Left forelimb (tissue), 1 donor: ENCODE measurements around the gene HS1BP3.
A peak's percentile ranks its signal among the peaks of the same experiment; 100 is the strongest.

ENCODE experiments used
- DNase-seq: peaks from one replicate; pipeline ENCODE4 v3.0.0-alpha.2; 2018; ENCODE audit warnings: low spot score

The HS1BP3 gene

DNA sequence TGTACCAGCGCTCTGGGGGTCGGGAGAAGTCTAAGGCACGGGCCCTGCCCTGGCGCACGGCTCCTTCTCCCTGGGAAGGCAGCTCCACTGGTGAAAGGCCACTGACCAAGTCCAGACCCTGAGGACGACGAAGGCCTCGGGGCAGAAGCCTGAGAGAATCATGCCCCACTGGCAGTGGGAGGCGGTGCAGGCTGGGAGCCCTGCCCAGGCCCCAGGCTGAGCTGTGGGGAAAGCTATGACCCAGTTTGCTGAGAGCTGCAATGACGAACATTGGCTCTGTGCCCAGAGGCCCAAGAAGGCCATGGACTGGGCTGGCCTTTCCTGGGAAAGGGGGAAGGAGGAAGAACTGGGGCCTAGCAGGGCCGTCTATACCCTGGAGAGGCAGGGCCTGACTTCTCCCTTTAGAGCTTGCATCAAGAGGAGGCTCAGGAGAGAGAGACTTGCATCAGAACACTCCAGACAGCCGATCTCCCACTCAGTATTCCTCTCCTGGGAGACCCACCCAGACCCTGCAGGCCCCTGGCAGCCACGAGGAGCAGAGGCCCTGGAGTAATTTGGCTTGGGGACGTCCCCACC is 32.9 kb downstream of the HS1BP3 start:
- peak; percentile 84 for DNase-seq

DNA sequence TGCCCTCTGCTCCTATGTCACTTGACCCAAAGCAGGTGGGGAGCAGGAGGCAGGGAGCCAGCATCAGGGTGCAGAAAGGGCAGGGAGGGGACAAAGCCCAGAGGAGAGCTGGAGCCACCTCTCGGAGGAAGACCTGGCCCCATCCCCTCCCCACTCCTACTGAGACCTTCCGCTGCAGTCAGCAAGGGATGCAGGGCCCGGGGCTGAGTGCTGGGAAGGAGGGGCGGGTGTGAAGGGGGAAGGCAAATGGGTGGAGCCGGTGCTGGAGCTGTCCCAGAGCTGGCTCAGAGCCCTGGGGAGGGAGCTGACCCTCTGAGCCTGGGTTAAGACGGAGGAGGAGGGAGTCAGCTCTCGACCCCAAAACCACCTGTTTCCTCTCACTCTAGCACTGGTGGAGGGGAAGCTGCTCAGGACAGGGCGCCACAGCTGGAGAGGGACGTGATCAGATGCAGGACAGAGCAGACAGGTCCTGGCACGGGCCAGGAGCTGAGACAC is 33.8 kb downstream of the HS1BP3 start:
- DNase-seq: no peak

DNA sequence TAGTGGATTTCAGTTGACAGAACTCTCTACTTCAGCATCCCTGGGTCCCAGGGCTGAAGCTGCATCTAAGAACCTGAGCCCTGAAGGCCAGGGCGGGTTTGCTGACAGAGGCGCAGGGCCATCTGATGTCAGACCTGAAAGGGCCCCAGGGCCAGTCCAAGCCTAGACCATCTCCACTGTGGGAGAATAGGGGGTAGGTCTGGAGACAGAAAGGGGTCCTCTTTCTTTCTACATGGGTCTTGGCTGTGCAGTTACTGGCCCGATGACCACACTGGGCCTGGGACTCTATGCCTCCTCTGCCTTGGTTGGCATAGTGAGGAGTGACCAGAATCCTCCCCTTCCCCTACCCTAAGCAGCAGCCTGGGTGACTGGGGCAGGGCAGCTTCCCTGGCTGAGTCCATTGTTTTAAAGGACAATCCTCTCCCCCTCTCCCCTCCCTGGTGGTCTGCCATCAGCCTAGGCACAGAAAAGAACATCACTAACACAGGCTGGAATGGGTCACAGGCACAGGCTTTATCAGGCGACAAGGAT is 34.5 kb downstream of the HS1BP3 start:
- DNase-seq: no peak

DNA sequence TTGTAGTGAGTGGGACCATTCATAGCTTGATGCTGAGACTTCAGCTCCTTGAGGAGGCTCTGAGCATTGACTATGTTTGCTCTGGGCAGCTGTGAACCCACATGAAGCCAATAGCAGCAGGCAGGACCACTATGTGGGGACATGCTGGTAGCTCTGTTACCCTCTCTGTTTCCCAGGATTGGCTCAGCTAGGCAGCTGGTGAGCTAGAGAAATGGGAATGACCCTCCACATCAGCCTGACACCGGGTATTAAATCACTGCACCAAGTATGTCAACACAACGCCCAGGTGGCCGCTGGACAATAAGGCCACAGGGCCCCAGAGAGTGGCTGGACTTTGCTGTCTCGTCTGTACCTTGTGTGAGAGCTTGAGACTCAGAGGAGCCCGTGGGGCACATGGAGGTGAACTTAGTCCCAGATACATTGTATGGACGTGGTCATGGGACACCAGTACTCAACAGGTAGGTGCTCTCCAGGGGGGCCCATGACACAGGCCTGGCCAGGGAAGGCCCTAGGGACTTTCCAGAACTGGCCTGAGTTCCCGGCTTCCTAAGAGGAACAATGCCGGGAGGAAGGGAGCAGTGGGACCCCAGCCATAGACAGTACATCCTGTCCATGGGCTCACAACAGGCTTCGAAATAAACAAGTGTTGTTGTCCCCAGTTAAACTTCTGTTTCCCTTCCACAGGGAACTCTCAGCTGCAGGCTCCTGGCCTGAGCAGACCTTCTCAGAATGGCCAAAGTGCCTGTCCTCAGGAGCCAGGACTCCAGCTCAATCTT is 35.2 kb downstream of the HS1BP3 start:
- DNase-seq: no peak

DNA sequence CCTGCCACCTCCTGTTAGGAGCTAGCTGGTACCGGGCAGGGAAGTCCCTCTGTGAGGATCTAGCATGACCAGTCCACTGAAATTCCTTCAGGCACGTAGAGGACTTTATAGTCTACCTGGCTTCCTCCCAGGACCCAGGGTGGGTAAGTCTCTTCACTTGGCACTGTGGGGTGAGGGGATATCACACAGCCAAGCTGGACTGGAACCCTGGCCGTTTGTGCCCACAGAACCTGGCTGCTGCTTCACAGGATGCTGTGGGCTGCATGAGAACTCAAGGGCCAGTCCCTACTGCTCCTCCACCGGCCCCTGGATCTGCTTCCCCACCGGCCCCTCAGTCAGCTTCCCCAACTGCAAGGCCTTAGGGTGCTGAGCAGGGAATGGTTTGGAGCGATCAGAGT is 35.8 kb downstream of the HS1BP3 start:
- no peak for DNase-seq

DNA sequence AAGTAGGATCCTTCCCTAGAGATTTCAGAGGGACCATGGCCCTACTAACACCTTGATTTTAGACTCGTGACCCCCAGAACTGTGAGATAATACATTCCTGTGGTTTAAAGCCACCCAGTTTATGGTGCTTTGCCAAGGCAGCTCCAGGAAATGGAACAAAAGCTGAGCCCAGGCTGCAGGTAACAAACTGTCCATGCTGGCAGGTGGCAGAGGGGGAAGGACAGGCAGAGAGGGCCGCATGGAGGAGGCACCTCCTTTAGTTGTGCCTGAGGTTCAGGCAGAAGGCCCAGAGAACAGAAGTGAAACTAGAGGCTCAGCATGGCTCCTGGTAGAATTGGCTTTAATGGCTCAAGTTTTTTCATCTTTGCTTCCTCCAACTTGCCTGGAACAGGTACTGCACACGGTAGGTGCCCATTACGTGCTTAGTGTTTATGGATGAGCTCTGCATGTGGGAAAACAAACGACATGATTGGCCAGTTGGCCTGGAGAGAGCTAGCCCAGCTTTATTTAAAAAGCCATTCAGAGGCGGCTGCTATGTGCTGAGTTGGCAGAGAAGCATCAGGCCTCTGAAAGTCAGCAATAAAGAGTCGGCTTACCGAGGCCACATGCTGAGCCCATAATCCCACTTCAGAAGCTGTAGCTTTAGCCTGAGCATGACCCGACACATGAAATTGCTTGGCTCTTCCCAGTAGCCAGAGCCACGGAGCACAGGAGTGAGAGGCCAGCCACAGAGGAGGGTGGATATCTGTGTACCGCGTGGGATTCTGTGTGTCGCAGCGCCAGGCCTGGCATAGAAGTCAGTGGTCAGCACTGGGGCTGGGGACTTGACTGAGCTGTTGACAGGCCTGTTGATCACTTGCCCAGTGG is 36.5 kb downstream of the HS1BP3 start:
- no peak for DNase-seq

DNA sequence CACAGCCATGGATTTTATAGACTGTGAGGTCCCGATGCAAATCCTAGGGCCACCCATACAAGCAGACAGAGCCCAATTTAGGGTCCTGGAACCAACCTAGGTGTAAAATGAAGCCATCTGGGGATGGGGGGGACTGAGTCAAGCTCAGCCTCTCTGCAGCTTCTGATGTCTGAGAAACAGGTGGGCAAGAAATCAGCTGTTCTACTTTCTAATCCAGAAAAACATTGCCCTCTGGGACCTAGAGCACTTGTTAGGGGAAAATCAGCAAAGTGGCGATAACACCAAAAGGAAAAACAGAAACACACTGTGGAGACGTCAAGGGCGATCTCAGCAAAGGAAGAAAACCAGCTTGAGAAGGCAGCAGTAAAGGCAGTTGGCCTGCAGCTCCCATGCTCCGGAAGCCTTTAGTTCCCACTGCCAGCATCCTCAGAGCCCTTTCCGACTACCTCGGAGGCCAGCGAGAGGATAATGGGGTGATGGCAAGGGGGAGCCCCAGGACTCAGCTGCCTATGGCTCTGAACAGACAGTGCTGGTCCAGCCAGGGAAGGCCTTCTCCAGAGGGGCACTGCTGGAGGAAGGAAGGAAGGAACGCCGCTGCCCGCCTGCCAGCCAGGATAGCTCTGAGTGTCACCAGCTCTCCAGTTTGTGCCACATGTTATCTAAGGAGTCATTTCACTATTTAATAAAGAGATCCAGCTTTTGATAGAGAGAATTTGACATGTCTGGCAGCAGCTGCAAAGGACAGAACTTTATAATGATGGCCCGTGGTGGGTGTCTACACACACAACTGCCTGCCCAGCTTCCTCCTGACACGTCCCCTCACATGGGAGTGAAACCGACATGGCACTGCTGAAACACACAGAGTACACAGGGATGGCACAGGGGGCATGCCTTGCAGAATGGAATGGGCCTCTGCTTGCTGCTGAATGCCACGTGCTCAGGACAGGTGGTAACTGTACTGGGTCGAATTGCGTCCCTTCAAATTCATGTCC is 37.7 kb downstream of the HS1BP3 start:
- no peak for DNase-seq

DNA sequence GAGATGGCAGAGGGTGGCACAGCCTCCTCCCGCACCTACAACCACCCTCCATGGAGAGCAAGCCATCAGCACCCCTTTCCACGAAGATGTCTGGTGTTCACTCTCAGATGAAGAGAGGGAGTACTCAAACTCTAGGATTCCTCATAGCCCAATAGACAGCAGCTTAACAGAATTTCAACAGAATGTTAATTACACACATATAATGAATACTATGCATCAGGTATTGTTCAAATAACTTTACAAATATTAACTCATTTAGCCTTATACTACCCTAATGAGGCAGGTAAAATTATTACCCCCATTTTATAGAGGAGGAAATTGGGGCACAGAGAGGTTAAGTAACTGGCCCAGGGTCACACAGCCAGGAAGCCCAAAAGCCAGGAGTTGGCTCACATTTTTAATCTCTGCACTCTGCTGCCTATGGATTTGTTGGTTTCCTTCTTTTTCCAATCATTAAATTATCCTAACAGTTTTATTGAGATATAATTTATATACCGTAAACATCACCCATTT is 39.0 kb downstream of the HS1BP3 start:
- no peak for DNase-seq

DNA sequence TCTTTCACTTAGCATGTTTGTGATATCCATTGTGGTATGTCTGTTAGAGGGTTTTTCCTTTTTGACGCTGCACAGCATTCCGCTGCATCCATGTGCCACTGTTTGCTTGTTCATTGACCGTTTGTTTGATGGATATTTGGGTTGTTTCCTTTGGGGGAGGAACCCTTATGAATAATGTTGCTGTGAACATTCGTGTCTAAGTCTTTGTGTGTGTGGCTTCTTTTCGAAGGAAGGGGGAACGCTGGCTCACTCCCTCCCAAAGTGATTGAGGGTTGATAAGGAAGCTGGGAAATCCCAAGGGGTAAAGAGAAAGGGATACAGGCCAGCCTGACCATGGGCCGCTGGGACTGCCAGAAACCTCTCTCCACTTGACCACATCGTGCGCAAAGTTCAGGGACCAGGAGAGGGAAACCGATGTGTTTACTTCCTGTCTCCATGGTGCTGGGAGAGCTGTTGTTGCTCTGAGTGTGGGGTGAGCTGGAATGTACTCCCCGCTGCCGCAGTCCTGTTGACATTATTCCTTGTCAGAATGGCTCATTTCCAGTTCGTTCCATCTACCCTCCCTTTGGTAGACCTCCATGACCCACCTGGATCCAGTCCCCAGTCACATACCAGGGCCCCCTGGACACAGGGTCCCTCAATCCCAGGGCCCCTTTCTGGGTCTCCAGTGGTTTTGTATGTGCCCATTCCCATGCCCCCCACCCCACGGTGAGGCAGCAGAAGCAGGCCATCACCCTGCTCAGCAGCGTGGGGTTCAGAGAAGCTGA is 39.6 kb downstream of the HS1BP3 start:
- DNase-seq: no peak

DNA sequence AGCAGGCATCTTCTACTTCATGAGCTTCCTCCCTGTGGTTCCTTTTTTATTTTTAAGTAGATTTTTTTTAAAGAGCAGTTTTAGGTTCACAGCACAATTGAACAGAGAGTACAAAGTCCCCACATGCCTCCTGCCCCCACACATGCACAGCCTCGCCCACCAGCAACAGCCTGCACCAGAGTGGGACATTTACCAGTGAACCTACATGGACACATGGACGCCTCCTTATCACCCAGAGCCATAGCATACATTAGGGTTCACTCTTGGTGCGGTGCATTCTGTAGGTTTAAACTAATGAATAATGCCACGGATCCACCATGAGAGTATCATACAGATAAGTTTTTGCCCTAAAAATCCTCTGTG is 40.9 kb downstream of the HS1BP3 start:
- no peak for DNase-seq

DNA sequence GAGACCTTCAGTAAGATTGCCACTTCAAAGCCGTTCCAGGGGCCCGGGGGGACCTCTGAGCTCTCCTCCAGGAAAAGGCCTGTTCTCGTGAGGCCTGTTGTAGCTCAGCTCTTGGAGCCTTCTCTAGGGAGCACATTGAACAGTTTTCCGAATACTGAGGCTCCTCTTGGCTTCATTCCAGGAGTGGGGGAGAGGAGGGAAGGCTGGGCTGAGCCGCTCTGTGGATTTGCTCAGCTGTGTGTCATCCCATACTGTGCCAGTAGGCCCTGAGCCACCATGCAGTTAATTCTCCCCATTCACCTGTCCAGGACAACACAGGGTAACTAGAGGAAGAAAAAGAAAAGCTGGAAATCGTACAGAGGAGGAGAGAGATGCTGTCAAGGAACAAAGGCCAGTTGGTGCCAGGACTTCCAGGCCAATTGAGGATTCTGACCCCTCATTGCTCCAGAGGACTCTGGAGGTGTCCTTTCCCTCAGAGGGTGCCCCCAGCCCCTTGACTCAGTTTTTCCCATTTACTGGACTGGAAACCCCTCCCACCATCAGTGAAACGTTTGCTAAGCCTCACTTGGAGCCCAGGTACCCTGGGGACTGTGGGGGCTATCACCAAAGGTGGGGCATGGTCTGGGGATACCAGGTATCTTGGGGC is 41.4 kb downstream of the HS1BP3 start:
- DNase-seq: no peak

DNA sequence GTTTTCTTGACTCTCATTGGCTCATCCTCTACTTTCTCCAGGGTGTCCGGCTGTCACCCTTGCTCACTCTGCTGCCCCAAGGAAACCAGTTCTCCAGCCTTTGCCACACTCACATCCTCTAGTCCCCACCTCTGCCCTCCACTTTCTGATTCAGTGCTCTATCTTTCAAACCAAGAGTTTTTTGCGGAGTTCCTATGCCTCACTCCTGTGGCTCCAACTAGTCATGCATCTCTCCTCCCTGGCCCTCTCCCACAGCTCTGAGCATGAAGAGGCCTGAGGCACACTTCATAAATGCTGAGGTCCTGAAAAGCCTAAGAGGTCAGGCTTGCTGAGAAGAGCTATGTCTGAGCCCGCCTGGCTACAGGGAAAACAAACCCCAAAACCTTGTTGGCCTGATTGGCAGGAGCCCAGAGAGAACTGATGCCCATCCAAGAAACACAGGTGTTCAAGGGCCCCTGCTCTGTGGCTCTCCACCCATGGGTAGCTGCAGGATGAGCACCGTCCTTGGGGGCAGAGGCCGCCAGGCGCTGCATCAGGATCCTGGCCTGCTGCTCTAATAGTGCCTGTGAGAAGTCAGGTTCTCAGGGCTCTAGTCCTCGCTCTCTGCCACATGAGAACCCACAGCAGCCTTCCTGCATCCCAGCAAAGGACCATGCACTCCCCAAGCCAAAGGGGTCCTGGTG is 42.1 kb downstream of the HS1BP3 start:
- DNase-seq: no peak

DNA sequence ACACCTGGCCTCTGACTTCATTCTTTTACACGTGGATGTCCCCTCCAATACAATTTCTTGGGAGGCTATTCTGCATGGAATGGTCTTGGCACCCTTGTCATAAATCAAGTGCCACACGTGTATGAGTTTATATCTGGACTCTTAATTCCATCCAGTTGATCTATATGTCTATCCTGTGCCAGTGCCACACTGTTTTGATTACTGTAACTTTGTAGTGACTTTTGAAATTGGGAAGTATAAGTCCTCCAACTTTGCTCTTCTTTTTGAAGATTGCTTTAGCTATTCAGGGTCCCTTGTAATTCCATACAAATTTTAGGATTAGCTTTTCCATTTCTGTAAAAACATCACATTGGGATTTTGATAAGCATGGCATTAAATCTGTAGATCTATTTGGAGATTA is 43.5 kb downstream of the HS1BP3 start:
- DNase-seq: no peak

DNA sequence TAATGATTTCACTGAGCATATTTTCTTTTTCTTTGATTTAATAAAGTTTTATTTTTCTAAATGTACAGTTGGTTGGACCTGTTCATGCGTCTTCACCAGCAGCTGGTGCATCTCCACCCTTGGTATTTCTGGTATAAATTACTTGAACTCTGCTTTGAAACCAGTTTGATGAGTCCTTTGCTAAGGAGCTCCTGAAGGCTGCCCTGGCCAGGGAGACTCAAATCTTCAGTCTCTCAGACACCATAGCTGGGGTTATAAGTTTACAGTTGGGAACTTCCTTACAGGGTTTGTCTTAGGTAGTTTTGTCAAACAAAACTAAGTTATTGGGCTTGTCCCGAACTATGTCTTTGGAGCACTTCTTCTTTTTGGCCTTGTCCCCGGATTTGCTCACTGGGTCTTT is 44.7 kb downstream of the HS1BP3 start:
- DNase-seq: no peak

DNA sequence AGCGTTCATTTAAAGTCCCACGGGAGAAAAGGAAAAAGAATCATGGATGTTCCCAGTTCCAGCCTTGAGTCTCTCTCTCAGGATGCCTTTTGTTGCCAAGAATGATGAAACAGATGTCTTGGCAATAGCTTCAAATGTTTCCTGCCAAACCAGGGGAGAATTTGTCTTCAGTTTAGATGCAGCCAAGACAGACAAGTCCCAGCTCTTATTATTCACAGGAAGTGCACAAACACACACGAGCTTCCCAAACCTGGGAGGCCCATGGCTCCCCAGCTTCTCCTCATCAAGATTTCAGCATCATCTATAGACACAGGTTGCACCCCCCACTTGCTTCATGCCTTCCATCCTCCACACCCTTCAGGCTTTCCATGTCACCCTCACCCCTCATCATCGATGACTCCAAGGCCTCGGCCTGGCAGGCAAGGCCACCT is 45.9 kb downstream of the HS1BP3 start:
- peak; percentile 64 for DNase-seq

DNA sequence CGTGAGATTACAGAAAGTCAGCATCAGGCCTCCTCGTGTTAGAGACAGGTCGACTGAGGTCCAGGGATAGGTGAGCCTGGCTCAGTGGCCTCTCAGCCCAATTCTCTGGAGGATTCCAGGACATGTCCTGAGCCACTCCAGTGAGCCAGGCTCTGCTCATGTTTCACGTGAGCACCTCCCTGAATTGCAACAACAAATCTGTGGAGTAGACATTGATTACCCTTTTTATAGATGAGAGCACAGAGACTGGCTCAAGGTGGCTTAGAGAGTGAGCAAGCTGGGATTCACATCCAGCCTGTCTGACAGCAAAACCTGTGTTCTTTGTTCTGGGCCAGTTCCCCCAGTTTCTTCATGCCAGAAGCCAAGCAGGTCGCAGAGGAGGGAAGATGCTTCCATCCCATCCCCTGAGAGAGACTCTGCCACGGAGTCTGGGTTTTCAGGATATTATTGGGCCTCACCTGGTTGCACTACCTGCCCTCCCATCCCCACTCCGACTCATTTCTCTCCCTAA is 46.4 kb downstream of the HS1BP3 start:
- DNase-seq: no peak

DNA sequence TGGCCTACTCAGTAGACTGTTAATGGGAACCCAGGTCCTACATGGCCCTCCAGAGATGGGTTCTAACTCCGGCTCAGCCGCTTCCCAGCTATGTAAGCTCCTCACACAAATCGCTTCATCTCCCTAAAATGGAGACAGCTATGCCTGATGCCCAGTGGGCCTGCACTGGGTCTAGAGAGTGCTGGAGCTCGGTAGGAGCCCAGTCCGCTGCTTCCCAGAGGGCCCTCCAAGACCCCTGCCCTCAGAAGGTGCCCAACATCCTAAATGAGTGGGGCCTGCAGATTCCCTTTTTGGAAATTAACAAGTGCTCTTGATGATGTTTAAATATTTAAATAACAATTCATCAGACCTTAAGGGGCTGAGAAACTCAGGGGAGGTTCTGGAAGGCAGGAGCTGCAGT is 47.1 kb downstream of the HS1BP3 start:
- DNase-seq: no peak

DNA sequence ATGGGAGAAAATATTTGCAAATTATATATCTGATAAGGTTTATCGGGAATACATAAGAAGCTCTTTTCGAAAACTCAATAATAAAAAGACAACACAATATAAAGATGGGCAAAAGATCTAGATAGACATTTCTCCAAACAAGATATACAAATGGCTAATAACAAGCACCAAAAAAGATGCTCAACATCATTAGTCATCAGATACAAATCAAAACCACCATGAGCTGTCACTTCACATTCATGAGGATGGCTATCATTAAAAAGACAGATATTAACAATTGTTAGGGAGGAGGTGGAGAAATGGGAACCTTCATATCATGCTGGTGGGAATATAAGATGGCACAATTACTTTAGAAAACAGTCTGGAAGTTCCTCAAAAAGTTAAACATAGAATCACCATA is 48.1 kb downstream of the HS1BP3 start:
- no peak for DNase-seq

DNA sequence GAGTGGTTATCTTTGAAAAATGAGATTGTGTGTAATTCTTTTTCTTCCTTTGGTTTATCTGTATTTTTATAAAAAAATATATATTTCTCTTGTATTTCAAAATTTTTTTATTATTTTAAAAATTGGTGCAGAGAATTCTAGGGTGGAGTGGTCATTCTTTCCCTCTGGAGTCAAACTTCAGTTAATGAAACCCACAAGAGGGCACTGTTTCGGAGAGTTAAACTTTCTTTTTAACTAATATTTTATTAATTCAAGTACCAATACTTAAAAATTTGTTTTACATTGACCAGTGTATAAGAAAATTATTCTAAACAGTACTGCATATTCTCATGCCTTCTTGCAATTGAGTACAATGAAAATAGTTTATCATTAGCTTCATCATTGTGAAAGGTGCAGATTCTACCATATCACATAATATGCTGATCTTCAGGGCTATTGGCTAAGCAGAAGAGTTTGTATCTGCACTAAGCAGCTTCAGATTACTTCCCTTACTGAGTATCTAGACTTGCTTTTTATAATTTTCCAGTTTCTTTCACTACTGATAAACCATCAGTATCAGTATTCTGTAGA is 50.1 kb downstream of the HS1BP3 start:
- DNase-seq: no peak
